HG03457 (cell line): ENCODE results near the gene A3GALT2.

Experiments
- ATAC-seq: cut with Tn5 transposase; IDR thresholded peaks from one replicate; pipeline ENCODE4 v1.9.1; 2021; ENCODE audit warnings: moderate number of reproducible peaks; ENCODE audit not compliant: unreplicated experiment

A3GALT2 gene

DNA sequence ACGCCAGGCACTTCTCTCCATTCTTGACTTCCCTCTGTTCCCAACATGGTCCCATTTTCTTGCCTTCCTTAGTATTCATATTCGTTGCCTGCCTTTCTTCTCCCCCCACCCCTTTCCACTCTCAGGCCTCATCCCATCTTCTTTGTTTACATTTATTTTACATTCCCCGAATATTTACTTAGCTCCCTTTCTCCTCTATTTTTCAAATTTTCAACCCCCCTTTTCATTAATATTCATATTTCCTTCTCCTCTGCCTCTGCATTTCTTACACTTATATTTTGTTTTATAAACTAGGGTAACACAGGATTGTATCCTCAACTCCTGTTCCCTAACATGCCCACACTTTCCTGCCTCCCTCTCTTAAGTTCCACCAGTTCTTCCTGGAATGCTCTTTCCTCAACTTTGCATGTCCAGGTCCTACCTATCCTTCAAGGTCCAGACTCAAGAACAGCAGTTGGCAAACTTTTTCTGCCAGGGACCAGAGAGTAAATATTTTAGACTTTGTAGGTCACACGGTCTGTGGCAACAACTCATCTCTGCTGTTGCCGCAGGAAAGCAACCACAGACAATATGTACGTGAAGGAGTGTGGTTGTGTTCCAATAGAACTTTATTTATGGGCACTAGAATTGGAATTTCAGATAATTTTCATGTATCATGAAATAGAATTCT lies 29.8 kb upstream of the A3GALT2 start:
- ATAC-seq: no peak

DNA sequence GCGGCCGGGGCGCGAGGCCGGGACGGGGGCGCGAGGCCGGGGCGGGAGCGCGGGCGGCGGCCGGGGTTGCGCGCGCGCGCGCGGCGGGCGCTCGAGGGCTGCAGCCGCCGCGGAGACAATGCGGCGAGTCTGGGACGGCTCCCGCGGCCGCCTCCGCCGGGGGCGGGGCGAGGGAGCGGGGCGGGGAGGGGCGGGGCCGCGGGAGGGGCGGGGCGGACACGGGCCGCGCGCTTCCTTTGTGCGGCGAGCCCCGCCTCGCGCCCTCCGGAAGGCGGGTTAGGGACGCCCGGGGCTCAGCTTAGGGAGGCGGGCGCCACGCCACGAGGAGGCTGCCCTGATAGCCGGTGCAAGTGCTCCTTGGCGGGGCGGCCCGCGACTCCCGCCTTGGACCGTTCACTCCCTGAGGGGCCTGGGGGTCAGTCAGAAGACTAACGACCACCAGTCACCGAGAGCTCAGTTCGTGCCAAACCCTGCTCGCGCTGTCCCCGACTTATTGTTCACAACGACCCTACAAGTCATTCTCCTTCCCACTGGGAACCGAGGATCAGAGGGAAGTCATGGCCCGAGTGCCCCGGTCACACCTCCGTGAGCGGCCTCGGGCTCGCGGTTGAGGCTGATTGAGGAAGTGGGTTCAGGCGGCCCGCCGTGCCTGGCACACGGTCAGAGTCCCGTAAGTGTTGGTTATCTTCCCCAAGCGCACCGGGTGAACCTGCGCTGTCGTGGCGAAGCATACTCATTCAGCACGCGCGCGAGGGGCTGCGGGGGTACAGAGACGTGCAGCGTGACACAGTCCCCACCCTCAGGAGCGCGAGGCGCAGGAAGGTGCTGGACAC lies 29.1 kb upstream of the A3GALT2 start:
- ATAC-seq: peak; percentile 55

GRCh38 chr1:33349081-33349759 lies 28.3 kb upstream of the A3GALT2 start:
- ATAC-seq: peak; percentile 11

DNA sequence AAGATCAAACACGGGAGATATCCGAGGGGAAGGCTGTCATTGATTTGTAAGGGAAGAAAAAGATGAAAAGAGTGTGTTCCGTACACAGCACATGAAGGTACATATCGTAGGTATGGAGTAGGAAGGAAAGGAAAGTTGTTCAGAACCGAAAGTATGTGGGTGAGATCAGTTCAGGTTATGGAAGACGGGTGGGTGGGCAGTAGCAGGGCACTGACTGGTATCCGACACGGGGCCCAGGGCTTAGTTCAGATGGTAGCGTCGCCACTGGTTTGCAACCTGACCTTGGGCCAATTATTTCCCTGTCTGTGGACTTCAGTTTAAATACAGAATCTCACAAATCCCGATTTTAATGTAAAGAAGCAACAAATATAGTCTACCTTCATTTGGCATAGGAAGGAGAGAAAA lies 27.8 kb upstream of the A3GALT2 start:
- no peak for ATAC-seq

GRCh38 chr1:33348194-33348593 lies 27.3 kb upstream of the A3GALT2 start:
- ATAC-seq: no peak

GRCh38 chr1:33347650-33347992 lies 26.7 kb upstream of the A3GALT2 start:
- no peak for ATAC-seq

DNA sequence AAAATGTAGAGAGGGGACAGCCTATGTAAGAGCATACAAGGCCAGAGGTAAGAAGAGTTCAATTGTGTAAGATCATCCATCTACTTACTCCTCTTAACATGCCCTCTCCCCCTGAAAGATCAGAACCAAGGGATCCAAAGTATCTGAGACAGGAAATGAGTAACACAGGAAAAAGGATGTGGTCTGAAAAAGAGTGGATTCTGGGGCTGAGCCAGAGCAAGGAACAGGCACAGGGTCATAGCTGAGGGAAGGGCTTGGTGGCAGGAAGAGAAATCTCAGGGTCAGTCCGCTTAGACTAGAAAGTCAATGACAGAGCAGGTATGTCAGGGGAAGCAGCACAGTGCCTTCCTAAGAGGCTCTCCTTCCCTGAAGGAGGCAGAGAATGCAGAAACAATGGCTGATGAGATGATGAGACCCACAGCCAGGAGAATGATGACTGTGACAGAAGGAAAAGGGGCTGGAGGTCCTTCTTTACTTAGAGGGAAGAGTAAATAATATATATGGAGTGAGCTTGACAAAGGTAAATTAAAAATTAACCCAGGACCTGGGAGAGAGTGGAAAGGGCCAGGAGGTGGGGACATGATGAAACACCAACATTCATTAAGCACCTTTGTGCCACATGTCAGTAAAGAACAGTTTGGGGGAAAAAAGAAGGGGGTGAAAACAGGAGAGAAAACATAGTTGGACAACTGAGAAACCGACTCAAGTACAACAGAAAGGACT lies 26.2 kb upstream of the A3GALT2 start:
- no peak for ATAC-seq

DNA sequence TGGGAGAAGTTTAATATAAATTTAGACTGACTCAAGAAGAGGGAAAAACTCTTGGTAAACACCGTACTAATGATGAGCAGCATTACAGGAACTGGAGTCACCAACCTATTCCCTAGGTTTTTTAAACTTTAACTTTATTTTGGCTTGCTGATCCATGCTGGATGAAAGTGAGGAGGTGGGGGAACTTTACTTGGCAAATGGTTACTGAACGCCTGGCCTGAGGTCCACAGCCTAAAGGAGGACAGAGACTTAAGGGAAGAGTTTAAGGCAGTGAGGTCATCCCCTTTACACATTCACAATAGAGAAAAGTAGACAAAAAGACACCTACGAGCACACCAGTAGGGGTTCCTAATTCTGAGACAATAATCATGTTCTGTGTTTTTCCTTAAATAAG lies 25.6 kb upstream of the A3GALT2 start:
- no peak for ATAC-seq

GRCh38 chr1:33344896-33345560 lies 24.1 kb upstream of the A3GALT2 start:
- ATAC-seq: no peak

GRCh38 chr1:33343539-33343938 lies 22.6 kb upstream of the A3GALT2 start:
- no peak for ATAC-seq

DNA sequence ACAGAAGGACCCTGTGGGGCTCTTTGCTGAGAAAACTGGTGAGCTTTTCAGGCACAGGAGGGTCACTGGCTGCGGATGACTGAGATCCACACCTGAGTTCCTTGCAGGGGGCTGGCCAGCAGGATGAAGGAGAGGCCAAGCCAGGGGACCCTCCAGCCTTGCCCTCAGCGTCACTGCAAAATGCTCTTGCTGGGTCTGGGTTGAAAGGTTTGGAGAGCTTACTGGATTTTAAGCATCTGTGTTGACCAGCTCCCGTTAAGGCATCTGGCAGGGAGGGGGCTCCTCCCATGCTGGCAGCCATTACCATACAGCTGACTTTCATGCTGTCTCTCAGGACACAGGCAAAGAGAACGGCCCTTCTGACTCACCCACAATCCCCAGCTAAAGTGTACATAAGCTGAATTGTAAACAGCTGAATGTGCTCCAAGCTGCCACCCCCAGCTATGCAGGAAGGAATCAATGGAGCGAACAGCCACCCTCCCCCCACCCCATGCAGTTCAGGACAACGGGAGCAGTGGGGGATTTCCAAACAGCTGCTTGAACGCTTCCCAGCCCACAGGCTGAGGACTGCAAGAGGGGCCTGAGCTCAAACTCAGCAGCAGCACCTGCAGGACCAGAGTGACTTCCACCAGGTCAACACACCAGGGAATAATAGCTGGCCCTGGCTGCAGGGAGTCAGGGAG lies 21.3 kb upstream of the A3GALT2 start:
- no peak for ATAC-seq

DNA sequence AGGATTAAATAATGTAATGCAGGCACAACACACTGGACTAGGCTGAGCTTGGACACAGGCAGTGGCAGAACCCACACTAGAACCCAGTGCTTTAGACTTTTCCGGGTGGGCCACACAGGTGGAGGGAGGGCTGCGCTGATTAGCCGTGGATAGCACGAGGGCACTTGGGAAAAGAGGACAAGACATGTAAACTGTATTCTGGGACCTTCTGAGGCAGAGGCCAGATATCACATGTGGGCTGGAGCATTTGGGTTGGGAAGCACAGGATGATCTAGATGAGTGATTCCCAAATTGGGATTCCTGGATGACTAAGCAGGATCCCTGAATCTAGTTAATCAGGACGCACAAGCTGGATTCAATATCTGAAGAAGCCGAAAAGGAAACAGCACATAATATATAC lies 20.3 kb upstream of the A3GALT2 start:
- no peak for ATAC-seq

DNA sequence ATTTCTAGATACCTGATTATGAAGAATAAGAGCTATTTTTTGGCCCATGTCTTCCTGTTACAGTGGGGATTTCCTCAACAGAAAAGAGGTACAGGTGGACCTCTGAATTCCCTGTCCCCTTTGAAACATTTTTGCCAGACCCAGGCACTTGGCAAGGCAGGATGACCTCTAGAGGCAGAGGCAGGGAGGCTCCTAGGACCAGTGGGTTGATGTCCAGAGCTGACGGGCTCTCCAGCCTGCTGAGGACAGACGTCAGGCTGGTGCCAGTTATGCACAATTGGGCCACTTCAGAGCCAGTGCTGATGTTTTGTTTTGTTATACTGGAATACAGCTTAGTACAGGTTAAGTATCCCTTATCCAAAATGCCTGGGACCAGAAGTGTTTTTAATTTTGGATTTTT lies 18.5 kb upstream of the A3GALT2 start:
- ATAC-seq: no peak

GRCh38 chr1:33338440-33339211 lies 17.7 kb upstream of the A3GALT2 start:
- no peak for ATAC-seq

DNA sequence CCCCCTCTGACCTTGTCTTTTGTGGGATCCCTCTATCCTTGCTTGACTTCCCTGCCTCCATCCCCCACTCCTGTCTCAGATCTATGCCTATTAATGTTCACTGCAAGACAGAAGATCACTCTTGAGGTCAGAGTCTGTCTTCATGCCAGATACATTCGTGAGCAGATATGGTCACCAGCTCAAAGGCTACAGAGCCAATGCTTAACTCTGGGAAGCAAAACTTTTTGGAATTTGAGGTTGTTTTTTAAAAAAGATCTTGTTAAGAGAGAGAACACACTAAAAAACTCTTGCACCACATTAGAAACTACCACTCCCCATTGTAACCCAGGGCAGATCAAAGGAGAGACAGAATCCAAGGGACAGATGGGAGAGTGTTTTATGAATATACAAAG lies 17.1 kb upstream of the A3GALT2 start:
- no peak for ATAC-seq

DNA sequence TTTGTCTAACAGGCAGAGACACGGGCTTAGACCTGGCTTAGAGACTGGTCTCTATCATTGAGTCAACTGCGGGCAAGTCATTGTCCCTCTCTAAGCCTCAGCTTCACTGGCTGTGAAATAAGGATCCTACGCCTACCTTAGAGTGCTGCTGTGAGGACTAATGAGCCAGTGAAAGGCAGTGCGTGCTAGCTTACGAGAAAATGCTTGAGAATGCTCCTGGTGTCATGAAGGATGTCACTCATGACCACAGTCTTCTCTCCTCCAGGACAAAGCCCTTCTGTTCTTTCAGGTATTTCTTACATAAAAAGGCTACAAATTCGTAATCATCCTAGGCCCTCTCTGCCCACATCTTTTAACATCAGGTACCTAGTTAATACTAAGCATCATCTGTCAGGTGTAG lies 16.5 kb upstream of the A3GALT2 start:
- ATAC-seq: no peak

- no peak for ATAC-seq
Measured at GRCh38 chr1:33336580-33336979, 15.7 kb upstream of the A3GALT2 start.

DNA sequence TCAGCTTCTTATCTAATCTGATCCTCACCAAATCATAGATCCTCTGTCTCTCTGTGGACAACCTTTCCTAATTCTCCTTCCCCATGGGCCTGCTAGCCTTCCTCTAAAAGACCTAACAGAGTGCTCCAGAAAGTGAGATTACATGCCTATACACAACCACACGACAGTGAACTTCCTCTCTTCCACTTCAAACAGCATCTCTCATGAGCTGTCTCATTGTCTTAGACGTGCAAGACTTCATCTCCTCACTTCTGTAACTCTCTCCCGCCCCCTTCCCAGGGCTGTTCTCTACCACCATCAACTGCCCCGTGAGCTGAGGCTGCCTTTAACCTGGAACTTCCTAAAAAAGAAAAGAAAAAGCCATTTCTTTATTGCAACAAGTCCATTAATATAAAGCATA lies 14.1 kb upstream of the A3GALT2 start:
- no peak for ATAC-seq

GRCh38 chr1:33334081-33334552 lies 13.2 kb upstream of the A3GALT2 start:
- no peak for ATAC-seq
